NCI-H128 (cell line): ENCODE measurements around the gene MVK.
"Not testable (repeated sequence)": the region's sequence is repeated elsewhere in the genome, so short reads cannot be mapped to it uniquely, and the experiment has no call there.

Source experiments
- DNase-seq: peaks from one replicate; lab custom pipeline; 2025; ENCODE audit not compliant: unreplicated experiment; lab: John Stamatoyannopoulos, UW

MVK gene

DNA sequence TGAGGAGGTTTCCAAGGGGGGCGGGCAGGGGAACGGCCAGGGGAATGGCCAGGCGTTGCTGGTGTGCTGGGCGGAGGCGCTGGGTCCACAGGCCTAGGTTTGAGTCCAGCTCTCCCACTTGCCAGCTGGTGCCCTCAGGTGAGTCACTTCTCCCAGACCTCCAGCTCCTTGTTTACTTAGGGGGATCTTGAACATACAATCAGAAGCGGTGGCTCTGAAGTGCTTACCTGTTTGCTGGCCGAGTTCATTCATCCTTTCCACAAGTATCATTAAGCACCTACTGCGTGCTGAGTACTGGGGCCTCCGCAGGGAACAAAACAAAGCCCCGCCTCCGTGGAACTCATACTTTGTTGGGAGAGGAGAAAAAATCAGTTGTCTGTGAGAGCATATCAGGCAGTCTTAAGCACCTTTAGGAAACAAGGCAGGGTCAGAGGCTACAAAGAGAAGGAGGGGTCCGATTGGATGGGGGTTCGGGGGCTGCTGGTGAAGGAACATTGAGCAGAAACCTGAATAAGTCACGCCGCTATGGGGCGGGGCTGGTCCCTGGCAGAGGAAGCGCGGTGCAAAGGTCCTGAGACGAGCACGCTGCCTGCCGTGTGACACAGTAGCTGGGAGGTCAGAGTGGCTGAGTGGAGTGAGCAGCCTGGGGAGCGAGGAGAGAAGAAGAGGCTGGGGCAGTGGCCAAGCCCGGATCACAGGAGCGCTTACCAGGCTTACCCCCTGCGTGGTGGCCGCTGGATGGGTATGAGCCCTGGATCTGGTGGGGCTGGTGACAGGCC is 15.1 kb downstream of the MVK start:
- no peak for DNase-seq

DNA sequence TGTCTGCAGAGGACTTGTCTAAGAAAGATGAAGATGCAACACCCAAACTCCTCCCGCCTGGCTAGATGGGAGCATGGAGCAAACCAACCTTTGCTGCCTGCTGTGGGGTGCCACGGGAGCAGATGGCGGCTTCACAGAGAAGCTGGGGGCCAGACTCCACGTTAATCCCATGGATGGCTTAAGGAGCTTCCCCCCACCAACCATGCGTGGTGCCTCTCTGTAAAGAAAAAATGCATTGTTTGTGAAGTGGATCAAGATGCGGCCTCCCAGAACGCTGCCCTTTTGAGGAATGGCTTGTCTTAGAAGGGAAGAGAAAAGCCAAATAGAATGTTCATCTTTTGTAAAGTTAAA is 15.6 kb downstream of the MVK start:
- DNase-seq = no peak

DNA sequence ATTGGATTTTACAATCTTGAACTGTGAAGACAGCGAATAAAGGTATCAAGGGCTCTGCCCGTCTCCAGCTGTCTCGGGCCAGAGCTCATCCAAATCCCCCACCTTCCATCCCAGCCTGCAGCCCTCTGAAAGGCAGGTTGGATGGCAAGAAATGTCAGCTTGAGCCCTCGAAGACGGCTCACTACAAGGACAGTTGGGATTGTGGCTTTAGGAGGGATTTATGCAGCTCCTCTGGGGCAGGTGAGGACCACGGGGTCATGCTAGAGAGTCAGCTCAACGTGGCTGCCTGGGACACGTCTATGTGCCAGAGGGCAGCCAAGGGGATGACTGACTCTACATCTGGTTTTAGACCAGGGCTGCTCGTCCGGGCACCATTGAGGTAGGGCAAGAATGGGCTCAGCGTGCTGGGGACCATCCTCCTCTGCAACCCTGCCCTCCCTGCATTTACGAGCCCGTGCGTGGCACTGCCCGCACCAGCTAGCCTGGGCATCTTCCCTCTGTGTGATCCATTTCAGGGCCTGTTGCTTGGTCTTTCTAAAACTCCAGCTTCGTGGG is 16.2 kb downstream of the MVK start:
- no peak for DNase-seq

DNA sequence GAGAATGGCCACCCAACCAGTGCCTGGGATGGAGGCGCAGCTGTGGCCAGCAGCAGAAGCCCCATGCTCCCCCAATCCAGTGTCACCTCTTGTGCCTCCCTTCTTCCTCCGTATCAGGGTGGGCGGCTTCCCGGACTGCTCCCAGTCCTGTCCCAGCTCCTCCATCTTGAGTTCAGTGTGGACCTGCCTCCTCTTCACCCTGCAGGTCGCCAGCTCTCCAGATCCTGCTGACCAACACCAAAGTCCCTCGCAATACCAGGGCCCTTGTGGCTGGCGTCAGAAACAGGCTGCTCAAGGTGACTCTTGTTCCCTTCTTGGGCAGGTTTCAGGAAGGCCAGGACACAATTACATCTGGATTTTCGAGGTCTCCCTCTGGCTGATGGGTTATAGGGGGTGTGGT is 17.0 kb downstream of the MVK start:
- no peak for DNase-seq

DNA sequence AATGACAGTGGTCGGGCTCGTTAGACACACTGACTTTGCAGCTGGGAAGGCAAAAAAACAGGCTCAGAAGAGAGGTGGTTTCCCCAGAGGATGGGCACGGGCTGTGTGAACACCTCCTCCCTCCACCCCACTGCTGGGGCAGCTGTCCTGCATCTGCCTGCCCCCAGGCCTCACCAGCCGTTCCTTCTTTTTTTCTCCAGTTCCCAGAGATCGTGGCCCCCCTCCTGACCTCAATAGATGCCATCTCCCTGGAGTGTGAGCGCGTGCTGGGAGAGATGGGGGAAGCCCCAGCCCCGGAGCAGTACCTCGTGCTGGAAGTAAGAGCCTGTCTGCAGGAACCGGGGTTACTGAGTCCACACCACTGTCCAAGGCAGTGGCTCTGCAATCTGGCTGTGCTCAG is 17.4 kb downstream of the MVK start:
- no peak for DNase-seq

DNA sequence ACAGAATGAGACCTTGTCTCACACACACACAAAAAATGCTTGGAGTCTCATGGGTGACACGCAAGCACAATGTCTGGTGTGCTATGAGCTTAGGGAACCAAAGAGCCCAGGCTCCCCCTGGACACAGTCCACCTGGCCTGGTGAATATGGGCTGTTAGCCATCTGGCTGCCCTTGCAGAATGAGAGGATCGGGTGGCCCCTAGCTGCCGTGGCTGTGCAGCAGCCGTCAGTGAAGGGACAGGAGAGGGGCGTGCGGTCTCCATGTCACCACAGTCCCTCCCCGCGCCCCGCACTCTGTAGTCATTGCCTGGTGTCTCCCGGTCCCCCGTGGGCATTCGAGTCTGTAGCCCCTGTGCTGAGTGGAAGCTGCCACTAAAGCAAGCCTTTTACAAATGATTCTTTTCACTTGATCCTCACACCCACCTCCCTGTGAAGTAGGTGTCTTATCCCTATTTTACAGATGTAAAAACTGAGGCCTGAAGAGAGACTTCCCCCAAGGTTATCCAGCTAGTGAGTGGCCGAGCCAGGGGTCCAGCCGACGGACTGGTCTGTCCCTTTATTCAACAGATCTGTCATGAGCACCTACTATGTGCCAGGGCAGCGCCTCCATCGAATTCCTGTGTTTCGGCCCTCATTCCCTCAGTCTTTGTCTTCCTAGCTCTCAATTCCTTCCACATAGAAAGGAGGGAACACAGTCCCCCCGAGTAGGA is 18.8 kb downstream of the MVK start:
- DNase-seq = no peak

DNA sequence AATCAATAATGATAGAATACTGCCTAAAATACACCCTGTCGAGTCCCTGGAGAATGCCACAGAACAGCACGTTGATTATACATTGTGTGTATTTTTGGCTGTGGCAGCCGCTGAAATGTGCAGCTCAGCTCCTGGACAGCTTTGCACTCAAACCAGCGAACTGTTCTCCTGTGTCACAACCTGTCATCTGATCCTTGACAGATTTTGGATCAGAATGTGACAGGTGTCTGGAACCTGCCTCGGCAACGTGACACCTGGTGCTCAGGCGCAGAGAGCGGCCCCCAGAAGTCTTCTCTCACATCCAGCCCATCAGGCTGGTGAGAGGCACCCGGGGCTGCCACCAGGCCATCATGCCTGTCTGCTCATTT is 19.3 kb downstream of the MVK start:
- peak; percentile 24 for DNase-seq

DNA sequence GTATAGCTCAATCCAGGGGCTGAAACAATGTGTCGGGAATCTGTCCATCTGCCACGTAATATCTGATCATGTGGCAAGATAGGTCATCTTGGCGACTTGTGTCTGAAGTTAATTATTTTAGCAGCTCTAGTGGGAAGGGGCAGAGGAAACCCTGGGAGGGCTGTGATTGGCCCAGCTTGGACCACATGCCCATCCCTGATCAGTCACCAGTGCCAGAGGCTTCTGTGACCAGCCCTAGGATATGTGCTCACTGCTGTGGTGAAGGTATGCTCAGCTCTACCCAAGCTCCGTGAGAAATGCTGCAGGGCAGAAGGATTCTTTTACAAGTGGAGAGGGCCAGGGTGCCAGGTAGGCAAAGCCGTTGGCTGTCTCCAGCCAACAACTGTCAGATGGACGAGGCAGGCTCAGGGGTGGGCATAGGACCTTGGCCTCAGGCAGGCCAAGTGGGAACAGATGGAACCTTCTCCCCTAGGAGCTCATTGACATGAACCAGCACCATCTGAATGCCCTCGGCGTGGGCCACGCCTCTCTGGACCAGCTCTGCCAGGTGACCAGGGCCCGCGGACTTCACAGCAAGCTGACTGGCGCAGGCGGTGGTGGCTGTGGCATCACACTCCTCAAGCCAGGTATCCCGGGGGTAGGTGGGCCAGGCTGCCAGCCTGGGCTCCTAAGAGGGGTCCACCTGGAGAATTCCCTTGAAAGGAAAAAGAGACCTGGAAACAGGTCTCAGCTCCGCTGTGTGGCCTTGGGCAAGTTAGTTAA is 21.1 kb downstream of the MVK start:
- no peak for DNase-seq

DNA sequence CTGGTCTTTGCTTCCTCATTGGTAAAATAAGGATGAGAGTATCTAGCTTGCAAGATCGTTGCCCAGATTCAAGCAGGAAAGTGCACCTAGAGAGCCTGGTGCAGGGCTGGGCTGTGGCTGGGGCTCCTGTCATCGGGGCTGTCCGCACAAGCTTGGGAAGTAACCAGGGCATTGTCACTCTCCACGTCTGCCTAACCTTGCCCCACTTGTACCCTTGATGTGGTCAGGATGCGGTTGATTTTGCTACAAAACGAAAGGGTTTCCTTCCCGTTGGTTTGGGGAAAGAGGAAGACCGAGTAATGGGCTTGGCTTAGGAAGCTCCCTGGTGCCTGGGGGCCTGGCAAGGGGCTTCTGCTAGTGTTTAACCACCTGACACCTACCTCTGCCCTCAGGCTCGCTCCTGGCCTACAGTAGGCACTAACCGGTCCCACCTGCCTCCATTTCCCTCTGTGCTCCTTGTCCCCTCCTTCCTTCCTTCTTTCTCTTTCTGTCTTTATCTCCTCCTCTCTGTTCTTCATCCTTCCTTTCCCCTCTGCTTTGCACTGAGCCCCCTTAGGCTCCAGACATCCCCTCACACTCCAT is 21.8 kb downstream of the MVK start:
- no peak for DNase-seq

DNA sequence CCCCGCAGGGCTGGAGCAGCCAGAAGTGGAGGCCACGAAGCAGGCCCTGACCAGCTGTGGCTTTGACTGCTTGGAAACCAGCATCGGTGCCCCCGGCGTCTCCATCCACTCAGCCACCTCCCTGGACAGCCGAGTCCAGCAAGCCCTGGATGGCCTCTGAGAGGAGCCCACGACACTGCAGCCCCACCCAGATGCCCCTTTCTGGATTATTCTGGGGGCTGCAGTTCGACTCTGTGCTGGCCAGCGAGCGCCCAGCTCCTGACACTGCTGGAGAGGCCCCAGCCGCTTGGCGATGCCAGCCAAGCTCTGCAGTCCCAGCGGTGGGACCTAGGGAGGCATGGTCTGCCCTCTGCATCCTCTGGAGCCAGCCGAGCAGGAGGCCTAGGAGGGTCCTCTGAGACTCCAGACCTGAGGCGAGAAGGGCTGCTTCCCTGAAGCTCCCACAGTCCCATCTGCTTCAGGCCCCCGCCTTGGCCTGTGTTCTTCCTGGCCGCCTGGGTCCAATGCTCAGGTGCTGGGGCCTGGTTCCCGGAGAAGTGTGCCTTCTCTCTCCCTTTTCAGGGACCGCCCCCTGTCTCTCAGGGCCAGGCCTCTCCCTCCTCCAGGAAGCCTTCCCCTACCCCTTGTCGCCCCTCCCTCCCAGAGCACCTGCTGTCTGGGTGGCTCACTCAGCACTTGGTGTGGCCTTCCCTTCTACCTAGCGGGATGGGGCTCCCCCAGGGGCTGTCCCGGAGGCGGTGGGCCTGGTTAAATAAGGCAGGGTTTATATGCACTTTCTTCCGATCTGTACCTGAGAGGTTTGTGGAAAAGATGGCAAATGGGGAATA is 23.0 kb downstream of the MVK start:
- no peak for DNase-seq

DNA sequence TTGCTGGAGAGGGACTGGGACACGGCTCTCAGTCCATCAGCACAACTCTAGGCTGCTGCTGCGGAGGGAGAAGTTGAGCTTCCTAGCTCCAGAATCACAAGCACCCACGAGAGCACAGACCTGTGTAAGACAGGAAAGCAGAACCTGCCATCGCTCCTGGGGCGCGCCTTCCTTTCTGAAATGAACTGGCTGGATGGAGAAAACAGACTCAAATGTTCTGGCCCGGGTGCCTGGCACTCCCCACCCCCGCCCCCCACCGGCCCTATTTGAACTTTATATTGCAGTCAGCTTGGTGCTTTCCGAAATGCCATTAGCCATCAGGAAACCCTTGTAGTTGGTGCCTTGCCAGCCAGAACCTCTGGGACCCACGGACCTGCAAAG is 23.8 kb downstream of the MVK start:
- DNase-seq = no peak

DNA sequence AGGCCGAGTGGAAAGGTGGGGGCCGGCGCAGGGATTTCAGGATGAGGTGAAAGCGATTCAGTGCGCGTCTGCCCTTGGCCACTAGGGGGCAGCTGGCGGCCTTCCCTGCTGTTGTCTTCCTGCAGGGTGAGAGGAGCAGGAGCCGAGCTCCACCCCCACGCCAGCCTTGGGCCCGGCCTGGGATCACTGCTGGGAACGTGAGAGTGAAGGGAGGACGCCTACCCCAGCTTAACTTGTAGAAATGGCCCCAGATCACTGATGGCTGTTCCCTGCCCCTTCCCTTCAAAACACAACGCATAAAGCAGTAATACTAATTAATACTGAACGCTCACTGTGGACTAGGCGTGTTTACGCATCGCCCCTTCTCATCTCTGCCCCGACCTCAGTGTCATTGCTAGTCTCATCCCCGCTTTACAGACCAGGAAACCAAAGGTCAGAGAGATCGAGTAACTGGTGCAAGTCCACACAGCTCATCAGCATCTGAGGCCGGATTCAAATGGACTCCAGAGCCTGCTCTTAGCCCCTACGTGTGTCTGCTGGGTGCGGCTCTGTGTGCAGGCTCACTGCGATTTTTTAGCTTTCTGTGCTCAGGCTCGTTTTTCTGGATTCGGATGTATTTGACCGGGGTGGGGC is 24.3 kb downstream of the MVK start:
- DNase-seq = peak; percentile 71

DNA sequence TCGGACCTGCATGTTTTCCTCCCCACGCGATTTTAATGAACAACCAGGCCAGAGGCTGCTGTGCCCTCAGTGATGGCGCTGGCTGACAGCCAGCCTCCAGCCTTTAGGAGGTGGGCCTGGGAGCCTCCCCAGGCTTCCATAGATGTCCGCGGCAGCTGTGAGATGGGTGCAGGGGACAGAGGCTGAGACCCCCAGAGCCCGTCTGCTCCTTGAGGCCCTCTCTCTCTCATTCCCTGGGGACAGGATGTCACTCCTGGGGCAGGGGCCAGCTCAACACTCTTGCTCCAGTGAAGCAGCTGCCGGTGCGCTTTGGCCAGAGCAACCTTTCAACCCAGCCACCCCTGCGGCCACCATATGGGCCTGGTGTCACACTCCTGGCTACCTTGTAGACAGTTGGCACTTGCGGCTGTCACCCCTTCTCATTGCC is 24.8 kb downstream of the MVK start:
- no peak for DNase-seq

DNA sequence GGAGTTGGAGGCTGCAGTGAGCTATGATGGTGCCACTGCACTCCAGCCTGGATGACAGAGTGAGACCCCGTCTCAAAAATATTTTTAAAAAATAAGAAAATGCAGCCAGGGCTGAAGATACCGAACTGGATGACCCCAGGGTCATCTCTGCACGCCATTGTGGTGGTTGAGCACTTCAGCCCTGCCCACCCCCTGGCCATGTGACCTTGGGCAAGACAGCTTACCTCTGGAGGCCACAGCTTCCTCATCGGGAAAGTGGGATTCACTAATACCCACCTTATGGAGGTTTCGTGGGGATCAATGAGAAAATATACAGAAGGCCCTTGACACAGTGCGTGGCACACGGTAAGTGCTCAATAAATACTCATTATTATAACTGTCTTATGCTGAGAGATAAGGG is 25.5 kb downstream of the MVK start:
- no peak for DNase-seq

DNA sequence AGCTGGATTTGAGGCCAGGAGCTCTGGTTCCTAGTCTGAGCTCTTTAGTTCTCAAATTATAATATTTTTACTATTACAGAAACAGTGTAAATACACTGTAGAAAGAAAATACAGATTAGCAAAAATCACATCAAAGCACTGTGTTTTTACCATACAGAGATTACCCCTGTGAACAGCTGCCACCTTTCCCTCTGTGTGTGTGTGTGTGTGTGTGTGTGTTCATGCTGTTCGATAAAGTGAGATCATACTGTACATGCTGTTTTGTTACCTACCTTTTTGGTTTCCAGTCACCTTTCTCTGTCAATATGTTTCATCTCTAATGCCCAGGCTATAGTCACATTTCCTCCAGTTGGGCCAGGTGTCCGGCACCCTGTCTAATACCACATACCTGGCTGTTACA is 26.9 kb downstream of the MVK start:
- DNase-seq = no peak

DNA sequence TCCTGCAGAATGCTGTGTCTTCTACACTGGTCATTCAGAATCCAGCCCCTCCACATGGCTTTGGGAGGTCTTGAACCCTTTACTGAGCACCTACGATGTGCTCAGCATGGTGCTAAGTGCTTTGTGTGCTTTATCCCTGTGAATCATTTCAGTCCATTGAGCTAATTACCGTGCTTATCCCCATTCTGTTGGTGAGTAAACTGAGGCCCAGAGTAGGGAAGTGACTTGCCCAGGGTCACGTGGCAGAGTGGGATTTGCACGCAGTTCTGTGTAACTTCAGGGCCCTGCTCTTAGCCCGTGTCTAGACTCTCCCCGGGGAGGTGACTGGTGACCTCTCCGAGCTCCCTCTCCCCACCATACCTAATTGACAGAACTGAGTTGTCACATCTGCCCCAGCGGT is 27.4 kb downstream of the MVK start:
- DNase-seq = no peak

DNA sequence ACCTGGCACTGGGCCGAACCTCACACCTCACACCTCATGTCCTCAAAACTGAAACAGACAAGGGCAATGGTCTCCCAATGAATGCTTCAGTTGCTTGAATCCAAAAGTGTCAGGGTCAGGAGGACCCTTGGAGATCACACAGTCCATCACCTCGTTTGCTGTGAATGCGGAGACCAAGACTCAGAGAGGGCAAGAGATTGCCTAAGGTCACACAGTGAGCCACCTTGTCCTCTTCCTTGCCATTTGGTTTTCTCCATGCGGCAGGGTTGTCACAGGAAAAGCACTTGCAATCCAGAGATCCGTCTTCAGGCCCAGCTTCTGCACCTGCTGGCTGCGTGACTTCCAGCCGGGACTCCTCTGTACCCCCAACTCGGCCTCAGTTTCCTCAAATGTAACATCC is 28.0 kb downstream of the MVK start:
- DNase-seq = no peak

DNA sequence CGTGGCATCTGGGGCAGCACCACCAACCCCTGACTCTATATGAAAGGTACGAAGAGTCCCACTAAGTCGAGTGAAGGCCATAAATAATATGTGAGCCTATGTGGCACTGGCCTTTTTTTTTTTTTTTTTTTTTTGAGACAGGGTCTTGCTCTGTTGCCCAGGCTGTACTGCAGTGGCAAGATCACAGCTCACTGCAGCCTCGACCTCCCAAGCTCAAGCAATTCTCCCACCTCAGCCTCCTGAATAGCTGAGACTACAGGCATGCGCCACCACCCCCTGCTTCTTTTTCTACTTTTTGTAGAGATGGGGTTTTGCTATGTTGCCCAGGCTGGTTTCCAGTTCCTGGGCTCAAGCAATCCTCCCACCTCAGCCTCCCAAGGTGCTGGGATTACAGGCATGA is 28.5 kb downstream of the MVK start:
- not testable (repeated sequence) for DNase-seq

DNA sequence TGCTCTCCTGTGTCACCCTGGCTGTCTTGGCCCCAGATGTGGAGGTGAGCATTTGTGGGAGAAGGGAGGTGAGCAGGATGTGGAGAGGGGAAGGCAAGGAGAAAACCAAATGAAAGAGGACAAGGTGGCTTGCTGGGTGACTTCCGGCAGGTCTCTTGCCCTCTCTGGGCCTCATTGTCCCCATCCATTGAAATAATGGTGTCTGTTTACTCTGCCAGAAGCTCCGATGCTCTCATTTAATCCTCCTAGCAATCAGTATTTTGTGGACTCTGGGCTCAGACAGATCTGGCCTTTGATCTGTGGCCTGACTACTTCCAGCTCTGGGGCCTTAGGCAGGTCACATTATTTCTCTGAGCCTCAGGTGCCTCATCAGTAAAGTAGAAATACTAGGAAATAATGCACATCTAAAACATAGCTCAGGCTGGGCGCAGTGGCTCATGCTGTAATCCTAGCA is 30.6 kb downstream of the MVK start:
- no peak for DNase-seq

DNA sequence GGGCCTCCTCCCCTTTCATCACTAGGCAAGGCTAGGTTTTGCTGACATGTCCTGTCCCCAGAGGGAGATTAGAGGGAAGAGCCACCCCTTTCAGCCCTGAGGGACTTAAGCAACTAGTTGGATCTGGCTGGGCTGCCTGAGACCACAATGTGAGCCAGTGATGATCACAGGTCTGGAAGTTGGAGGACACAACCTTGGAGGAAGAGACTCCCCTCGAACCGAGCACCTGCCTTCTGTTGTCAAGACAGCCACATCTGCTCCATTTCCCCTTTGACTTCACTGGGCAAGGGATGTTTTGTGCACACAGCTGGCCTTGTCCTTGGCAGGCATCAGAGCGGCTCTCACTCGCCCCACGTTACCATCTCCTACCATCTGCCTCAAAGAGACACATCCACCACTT is 31.4 kb downstream of the MVK start:
- no peak for DNase-seq
